GM20431 (cell line): Measurements from ENCODE around the gene JMJD8.

Experiments
- in situ Hi-C: fragments of 300-500 bp; cut with MseI, MboI; formaldehyde crosslinking; loops from one replicate; pipeline ENCODE4 v1.15.0; 2020; ENCODE audit warnings: low sequenced_read_pairs; ENCODE audit not compliant: unreplicated experiment

The JMJD8 gene, protein sequence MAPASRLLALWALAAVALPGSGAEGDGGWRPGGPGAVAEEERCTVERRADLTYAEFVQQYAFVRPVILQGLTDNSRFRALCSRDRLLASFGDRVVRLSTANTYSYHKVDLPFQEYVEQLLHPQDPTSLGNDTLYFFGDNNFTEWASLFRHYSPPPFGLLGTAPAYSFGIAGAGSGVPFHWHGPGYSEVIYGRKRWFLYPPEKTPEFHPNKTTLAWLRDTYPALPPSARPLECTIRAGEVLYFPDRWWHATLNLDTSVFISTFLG

DNA sequence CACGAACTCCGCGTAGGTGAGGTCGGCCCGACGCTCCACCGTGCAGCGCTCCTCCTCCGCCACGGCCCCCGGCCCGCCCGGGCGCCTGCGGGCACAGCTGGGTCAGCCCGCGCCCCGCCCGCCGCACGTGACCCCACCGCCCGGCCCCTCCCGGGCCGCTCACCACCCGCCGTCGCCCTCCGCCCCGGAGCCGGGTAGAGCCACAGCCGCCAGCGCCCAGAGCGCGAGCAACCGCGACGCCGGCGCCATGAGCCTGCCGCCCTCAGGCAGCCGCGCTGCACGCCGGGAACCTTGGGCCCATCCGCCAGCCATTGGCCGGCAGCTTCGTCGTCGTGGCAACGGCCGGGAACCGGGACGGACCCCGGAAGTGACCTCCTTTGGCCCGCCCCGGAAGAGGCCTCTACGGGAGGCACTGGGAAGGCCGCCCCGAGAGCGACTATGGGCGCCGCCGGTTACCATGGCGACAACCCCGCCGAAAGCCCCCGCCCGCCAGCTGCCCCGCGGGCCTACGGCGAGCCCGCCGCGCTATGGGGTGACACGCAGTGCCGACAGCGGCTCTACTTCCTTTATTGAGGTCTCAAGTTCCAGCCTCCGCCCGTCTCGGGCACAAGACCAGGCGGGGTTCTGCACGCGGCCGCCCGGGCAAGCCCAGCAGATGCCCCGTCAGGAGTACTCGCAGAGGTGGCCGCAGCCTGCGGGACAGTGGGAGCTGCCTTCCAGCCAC lies at the start of gene JMJD8:
TSS of gene JMJD8 (minus strand) at position 264 of the 724 bp plus-strand sequence. CDS start at position 249, 15 bp downstream.
- in situ Hi-C loops, result no loop called here

DNA sequence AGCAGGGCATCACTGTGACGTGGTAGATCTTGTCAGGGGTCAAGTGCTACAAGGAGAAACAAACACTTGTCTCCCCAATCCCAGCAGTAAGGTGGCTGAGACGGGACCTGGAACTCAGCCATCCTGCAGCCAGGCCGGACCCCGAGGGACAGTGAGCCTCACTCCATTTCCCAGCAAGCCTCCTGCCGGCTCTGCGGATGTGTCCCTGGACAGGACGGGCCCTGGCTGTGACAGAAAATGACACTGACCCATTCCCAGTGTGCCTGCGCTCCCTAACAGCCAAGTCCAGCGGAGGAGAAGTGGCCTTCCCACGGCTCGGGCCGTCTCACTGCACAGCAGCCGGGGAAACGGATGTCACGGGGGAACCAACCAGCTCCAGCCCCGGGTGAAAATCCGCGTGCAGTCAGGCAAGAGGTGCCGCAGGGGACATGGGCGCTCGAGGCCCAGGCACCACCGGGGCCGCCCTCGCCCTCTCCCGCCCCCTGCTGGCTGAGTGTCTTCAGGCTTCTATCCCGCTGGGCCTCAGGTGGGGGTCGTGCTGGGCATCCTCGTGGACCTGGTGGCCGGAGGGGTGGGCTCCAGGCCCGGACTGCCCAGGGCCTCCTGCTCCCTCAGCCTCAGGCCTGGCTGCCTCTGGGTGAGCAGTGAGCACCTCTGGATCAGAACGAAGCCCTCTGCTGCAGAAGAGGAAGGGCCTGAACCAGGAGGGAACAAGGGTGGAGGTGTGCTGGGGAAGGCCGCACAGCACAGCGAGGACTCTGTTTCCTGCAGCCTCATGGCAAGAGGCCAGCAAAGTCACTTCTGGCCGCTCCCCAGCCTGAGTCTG lies 49.5 kb upstream of the JMJD8 start:
- in situ Hi-C loops, result no loop called here

DNA sequence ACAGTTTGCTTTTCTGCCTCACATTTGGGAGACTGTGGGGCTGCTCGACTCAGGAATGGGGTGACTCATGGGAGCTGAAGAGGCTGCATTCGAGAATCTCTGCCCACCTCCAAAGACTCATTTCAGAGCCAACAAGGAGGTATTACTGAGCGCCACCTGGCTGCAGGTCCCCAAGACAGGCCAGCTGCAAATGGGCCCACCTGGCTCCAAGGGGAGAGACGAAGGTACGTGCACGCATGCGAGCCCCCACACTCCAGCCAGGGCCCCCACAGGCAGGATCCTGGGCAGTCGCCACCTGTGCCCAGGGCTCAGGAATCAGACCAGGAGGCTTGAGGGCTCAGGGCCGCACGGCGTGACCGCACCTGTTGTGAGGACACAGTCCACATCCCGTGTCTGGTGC lies 48.8 kb upstream of the JMJD8 start:
- in situ Hi-C loops, result no loop called here

DNA sequence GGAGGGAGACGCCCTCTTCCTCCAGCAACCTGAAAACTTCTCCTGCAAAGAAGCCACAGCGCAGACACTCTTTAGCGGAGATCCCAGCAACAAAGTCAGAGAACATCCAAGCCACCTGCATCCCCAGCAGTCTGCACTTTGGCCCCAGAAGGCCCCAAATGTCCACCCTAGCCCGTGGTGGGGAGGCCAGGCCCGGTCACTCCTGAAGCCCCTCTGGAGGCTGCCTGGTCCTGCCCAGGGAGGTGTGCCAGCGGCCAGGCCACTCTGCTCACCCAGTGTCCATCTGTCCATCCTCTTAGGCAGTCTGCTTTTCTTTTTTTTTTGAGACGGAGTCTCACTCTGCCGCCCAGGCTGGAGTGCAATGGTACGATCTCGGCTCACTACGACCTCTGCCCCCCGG lies 48.2 kb upstream of the JMJD8 start:
- in situ Hi-C loops, result no loop called here

DNA sequence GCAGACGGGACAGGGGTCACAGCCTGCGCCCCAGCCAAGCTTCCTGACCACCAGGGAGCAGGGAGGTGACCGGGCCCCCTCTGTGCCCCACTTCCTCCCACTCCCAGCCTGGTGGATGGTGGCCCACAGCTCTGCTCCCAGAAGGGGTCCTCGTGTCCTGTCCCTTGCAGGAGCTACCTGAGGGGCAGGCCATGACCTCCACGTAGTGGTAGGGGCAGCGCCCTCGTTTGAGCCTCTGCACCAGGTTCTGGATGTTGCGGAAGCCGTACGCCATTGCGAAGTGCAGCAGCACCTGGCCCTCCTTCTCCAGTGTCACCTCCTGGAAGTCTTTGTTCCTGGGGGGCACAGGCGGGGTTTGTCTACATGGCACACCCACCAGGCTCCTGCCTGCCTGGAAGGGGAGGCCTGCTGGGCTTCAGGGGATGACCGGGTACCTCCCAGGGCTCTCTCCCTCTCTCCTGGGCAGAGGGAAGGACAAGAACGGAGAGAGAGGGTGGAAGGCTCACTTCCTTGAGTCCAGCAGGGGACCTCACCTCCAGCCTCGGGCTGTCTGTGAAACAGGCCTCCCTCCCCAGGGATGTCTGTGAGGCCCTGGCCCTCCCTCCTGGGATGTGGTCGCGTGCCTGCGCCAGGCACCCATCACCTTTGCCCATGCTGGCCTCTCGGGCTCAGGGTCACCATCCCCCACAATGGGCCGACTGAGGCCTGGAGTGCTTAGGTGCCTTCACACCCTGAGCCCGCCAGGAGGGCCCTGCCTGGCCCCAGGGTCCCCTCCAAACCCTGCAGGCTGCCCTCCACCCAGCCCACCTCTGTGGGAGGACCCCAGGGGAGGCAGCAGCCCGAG lies 46.8 kb upstream of the JMJD8 start:
- in situ Hi-C loops, result no loop called here

DNA sequence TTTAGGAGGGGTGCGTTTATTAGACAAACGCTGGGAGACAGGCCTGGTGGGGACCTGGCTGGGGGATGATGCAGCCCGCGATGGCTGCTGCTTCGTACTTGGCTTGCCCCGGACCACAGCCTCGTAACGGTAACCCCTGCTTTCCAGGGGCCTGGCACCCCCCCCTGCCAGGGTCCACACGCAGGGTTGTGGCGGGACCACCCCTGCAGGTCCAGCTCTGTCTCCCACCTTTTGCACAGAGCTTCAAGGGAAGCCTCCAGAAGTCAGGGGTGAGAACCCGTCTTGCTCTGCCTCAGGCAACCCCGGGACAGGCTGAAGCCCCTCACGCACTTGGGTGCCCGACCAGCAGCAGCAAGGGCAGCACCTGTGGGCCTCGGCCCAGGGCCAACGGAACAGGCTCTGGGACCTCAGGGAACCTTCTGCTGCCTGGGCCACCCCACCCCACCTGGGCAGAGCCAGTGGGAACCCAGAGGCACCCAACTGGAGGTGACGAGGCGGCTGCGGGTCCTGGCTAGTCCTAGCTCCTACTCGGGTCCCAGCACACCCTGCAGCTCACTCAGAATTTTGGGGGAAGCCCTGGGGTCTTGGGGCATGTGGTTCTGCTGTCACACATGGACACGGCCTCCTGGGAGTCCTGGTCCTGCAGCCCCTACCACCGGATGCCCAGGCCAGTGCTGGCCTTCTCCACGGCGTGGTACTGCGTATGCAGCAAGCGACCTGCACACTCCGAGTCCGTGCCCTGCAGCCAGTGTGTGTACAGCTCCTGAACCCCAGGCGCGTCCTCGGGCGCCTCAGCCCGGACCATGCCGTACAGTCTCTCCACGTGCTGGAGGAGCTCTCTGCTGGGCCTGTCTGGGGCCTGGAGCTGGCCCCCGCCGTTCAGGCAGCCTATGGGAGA lies 45.9 kb upstream of the JMJD8 start:
- in situ Hi-C loops, result no loop called here

DNA sequence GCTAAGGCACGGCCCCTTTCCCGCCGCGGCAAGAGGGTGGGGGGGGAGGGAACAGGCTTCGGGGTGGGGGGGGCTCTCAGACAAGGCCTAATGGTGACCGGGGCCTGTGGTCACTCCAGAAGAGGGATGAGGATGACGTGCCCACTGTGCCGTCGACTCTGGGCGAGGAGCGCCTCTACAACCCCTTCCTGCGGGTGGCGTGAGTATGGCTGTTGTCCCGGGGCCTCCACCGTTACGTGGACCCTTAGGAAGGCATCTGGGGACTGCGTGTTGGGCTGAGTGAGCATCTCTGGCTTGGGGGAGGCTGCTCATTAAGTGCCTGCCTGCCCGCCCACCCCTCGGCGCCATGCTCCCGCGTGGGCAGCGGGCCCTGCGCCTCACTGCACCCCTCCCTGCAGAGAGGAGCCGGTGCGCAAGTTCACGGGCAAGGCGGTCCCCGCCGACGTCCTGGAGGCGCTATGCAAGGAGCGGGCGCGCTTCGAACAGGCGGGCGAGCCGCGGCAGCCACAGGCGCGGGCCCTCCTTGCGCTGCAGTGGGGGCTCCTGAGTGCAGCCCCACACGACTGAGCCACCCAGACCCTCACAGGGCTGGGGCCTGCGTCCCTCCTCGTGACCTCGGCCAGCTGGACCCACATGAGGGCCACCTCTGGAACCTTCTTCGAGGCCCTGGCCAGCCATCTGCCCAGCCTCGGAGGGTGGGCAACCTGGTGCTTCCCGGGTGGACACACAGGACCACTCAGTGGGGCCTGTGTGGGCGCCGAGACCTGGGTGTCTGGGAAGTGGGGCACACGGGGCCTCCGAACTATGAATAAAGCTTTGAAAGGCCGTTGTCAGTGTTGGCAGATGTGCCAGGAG lies 45.0 kb upstream of the JMJD8 start:
- in situ Hi-C loops, result no loop called here

DNA sequence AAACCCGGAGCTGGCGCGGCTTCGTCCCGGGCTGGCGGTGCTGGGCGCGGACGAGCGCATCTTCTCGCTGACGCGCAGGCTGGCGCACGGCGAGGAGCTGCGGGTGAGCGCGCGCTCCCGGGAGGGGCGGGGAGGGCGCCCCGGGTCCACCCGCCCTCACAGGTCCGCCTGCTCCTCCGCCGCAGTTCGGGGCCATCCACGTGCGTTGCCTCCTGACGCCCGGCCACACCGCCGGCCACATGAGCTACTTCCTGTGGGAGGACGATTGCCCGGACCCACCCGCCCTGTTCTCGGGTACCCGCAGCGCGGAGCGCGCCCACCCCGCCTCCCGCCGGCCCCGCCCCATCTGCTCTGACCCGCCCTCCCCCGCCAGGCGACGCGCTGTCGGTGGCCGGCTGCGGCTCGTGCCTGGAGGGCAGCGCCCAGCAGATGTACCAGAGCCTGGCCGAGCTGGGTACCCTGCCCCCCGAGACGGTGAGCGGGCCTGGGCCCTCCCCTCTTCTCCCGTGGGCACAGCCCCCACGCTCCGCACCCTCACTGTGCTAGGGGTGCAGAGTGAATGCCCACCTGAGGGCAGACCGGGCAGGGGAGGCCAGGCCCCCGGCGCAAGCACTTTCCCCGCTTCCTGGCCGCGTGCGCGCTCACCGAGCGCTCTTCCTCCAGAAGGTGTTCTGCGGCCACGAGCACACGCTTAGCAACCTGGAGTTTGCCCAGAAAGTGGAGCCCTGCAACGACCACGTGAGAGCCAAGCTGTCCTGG lies 44.2 kb upstream of the JMJD8 start:
- in situ Hi-C loops, result no loop called here

DNA sequence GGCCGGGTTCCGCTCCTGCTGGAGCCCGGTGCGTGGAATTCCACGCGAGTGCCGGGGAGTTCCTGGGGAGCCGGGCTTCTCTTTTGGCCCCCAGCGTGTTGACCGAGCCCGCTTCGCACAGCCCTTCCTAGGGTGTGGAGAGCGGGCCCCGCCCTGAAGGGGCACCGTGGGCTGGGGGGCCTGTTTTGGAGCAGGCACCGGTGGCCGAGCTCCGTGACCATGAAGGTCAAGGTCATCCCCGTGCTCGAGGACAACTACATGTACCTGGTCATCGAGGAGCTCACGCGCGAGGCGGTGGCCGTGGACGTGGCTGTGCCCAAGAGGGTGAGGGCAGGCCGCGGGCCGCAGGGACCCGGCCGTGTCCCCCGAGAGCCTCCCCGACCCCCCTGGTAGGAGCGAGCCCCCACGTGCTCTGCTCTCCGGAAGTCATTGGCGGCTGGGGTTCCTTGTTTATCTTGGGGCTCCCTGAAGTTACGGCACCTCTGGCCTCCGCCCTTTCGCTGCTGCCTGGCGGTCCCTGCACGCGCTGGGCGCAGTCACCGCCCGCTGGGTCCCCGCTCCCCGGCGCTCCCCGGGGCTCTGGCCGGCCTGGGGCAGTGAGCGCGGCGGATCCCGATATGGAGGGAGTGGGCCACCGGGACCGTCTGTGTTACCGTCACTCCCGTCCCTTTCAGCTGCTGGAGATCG lies 43.3 kb upstream of the JMJD8 start:
- in situ Hi-C loops, result no loop called here

DNA sequence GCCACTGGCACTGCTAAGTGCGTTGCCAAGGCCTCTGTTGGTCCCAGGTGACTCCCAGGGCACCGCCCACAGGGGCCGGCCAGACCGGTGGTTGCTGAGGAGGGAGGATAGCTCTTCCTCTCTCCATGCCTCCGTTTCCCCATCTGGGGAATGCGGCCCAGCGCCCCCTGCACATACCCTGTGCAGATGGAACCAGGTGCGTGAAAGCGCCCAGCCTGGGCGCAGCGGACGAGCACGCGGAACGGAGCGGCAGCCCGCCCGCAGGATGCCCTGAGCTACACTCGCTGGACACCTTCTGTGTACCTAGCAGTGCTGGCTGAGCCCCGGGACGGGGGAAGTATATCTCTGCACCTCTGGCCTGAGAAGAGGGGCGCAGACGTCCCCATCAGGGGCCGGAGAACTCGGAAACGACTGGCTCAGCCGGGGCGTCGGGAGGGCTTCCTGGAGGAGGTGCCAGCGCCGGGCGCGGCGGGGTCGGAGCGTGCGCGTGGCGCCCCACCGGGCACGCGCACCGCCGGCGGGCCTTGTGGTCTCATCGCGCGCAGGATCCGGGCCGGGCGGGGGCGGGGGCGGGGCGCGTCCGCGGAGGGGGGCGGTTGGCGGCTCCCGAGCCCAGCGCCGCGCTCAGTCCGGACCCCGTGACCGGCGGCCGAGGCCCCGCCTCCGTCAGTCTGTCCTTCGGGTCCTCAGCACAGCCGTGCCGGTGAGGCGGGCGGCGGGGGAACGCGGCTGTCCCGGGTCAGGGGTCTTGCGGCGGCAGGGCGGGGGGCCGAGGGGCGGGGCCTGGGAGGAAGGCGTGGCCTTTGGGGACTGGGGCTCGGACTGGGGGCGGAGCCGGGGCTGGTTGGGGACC lies 42.5 kb upstream of the JMJD8 start, which contains the start of the genes CCDC78 and HAGHL:
TSS of gene CCDC78 (minus strand) at position 6 of the 853 bp plus-strand sequence. CDS start 76 bp downstream, outside the sequence.
TSS of gene HAGHL (plus strand) at position 669 of the 853 bp plus-strand sequence. CDS start 404 bp downstream, outside the sequence.
- in situ Hi-C loops, result no loop called here

DNA sequence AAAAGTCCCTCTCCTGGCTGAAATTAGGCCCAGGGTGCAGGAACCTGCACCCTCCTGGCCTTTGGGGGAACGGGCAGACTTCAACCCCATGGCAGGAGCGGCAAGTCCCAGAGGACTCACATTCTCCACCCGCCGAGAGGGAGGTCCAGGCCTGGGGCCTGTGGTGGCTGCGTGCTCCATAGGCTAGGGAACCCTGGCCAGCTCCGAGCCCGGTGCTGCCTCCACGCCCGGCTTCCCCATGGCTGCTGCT lies 42.0 kb upstream of the JMJD8 start:
- in situ Hi-C loops, result no loop called here

DNA sequence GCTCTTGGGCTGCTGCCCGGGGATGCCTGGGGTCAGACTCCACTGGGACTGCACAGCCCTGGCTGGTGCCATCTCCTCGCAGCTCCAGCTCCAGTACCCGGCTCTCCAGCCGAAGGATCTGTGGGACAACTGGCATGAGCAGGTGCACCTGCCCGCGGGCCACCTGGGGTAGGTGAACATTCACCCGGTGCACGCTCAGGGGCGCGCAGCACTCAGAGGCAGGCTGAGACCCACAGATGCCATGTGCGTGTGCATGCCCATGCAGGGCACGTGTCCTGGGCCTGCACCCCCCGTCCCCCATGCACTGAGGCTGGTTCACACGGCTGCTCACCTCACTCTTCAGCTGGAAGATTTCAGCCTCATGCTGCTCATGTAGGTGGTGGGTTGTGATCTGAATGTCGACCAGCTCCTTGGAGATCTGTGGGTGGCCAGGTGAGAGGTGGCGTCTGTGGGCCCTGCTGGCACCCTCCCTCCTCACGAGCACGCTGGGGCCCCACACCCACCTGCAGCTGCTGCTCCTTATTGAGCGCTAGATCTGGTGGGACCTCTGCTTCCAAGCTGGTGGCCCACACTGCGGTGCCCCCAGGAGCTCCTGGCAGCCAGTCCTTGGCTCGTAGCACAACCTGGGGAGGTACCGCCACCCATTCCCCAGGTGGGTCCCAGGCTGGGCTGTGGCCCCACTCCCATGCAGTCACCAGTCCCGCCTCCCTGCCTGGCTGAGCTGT lies 41.5 kb upstream of the JMJD8 start:
- in situ Hi-C loops, result no loop called here

DNA sequence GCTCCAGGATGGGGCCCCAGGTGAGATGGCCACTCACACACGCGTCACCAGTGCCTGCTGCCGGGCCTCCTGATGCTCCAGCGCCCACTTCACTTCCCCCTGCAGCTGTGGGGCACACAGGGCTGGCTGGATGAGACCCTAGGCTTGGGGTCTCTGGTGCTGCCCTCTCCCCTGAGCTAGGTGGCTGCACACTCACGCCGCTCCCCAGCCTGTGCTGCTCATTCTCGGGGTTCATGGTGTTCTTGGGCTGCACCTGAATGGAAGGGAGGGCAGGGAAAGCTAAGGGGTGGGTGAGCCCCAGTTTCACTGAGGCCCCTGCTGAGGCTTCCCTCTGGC lies 40.9 kb upstream of the JMJD8 start:
- in situ Hi-C loops, result no loop called here

DNA sequence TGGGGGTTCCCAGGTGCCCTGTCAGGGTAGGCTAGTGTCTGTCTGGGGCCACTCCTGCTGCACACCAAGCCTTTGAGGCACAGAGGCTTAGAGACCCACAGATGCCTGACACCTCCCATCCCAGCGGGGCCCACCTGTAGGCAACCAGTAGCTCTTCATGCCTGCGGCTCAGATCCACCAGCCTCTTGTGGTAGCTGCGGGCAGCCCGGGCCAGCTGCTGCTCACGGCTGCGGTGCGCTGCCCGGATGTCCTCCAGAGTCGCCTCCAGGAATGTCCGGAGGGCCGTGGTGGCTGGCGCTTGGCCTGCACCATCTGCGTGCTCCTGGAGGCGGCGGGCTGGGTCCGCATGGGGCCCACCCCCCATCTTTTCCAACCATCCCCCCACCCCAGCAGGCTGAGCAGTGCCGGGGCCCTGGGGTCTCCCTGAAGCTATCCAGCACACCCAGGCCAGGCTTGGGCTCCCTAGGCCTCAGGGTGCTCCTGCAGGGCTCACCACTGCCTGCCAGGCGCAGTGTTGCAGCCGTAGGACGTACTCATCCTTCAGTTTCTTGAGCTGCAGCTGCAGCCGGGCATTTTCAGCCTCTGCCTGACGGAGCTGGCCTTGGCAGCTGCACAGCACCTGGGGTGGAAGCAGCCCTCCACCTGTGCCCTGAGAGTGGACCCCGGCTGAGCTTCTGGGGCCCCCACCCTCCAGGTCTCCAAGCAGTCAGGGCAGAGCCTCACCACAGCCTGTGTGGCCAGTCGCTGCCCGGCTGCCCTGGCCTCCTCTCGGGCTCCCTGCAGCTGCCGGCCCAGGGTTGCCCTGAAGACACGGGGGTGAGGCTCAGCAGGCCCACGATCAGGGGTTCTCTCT lies 40.3 kb upstream of the JMJD8 start:
- in situ Hi-C loops, result no loop called here

DNA sequence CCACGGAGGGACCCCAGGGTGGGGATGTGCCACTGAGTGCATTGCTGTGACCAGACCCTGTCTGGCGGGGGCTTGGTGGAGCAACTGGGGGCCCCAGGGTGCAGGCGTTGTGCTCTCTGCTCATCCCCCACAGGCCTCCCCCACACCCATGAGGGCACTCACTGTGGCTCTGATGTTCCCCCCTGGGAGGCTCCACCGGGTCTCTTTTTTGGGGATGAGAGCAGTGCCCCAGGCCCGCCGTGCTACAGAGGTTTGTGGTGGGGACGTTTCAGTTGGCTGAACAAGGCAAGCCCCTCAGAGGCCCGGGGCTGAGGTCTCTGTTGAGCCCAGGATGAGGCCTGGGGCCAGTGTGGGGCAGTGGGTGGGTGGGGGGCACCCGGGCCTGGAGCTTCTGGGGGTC lies 39.6 kb upstream of the JMJD8 start:
- in situ Hi-C loops, result no loop called here
